ENCODE results near the gene NDUFAF2. TPM values are rescaled to one million over a fixed set of nuclear protein-coding genes. Genes with fewer than 3 reads are reported as not detected.

The NDUFAF2 gene, protein sequence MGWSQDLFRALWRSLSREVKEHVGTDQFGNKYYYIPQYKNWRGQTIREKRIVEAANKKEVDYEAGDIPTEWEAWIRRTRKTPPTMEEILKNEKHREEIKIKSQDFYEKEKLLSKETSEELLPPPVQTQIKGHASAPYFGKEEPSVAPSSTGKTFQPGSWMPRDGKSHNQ
- total RNA-seq: 31.8 and 34.1 TPM in 2 replicates

DNA sequence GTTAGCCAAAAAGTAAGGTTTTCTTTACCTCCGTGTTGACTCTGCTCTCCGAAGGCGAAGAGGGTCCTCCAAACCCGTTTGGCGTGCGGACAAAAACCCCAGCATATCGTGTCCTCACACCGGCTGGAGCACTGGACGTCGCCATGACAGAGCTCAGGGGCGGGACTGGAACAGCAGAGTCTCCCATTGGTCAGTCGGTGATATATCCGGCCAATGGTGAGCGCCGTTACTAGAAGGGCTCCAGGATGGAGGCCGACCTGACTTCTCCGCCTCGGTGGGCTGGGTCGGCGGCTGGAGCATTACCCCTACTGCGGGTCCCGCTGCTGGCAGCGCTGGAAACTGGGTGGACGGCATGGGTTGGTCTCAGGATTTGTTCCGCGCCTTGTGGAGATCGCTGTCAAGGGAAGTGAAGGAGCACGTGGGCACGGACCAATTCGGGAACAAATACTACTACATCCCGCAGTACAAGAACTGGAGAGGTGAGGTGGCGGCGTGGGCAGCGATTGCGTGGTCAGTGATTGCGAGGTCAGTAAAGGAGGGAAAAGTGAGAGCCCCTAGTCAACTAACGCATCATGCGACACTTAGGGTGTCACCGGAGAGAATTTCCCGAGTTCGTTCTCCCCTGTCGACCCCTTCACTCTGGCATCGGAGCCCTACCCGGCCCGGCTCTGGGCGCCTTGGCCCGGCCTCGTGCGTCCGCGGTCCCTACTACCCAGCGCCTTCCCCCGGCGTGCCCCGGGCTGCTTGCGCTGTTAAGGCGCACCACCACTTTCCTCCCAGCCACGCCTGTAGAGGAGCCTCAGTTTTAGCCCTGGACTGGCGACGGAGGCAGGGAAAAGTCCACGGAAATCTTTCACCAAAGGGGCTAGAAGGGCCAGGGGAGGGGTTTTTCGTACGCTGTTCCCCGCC lies at the start of gene NDUFAF2, which contains the start of gene ERCC8:
TSS of gene NDUFAF2 (plus strand) at position 302 of the 909 bp plus-strand sequence. CDS start at position 353, 51 bp downstream.
TSS of gene ERCC8 (minus strand) at position 167 of the 909 bp plus-strand sequence. CDS start at position 105, 62 bp downstream.

DNA sequence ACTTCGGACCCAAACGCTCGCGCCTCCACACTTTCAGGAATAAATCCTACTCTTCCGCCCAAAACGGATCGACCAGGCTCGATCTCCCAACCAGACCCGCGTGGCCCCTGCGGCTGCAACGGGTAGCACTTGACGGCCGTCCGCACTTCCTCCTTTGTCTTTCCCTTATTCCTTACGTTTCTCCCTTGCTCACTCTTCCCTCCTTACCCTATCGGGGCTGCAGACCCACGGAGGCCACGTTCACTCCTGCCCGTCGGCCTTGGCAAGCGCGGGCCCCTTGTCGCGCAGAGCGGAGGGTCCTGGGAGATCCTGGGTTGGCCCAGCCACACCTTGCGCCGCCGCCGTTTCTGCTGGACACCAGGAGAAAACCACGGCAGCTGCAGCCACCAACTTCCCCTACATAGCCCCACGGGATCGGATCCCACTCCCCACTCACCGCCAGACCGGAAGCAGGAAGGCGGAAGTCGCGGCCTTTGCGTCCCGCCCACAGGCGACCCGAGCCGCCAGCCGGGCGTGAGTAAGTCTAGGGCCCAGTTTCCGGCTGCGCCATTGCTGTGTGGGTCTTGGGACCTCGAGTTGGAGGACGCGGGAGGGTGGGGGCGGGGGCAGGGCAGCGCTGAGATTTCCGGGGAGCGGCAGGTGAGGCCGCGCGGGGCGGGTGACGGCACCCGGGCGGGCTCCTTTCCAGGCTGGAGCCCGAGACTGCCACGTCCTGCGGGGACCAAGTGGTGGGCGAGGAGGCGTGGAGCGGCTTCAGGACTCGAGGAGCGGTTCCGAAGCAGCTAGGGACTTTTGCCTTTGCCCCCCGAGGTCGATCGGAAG lies 217.2 kb downstream of the NDUFAF2 start, which contains the start of gene SMIM15:
TSS of gene SMIM15 (minus strand) at position 459 of the 822 bp plus-strand sequence. CDS start 2,297 bp downstream, outside the sequence.

Other genes with a start within 250 kb of the NDUFAF2 start
- gene DEPDC1B, start 245.0 kb upstream of the NDUFAF2 start, total RNA-seq: 3.1 and 5.1 TPM in 2 replicates
- 0.13 and 0.22 TPM in 2 replicates for gene ELOVL7, start 100.9 kb upstream of the NDUFAF2 start, total RNA-seq
- gene ERCC8, start 135 bp upstream of the NDUFAF2 start, total RNA-seq: 27.7 and 28.2 TPM in 2 replicates
- 48.1 TPM in 2 replicates for gene SMIM15, start 217.3 kb downstream of the NDUFAF2 start, total RNA-seq